IMR-90 (cell line): Measurements from ENCODE around the gene ANO7. TPM values are rescaled to one million over a fixed set of nuclear protein-coding genes. Genes with fewer than 3 reads are reported as not detected.

ENCODE experiments used
- ATAC-seq: fragments of 200-7000 bp; cut with Tn5 transposase; 2 replicates; pipeline ENCODE4 v1.9.1; 2020; ENCODE audit warnings: low read depth, mild to moderate bottlenecking, moderate library complexity
- BruUV-seq: library from RNA; stranded (reverse); fragments of 400-500 nt; replicated peaks from 2 replicates; lab custom pipeline; 2021; lab: Mats Ljungman, UMichigan
- CTCF ChIA-PET: fragments of 300-600 bp; formaldehyde crosslinking; extraction: SDS; loops from one replicate; lab custom pipeline; 2021; ENCODE audit warnings: antibody characterized with exemption; lab: Yijun Ruan, JAX
- POLR2A ChIA-PET: fragments of 300-600 bp; sonication (Branson Sonifier 250); formaldehyde crosslinking; loops from one replicate; lab custom pipeline; 2022; ENCODE audit warnings: antibody characterized with exemption; ENCODE audit not compliant: unreplicated experiment; lab: Charles Lee
- DNase-seq: peaks from one replicate; pipeline ENCODE4 v3.0.0; 2013
- H2AFZ ChIP-seq: replicated peaks from 2 replicates; pipeline ENCODE3; 2013; ENCODE audit warnings: low read length, mild to moderate bottlenecking; ENCODE audit not compliant: poor library complexity
- H2AK5ac ChIP-seq: 2 replicates; pipeline ENCODE4 v1.6.1; 2013; ENCODE audit warnings: low read depth, low read length, inconsistent platforms
- H2AK9ac ChIP-seq: replicated peaks from 2 replicates; pipeline ENCODE3; 2013; ENCODE audit warnings: mild to moderate bottlenecking, low read depth, low read length, moderate library complexity; ENCODE audit not compliant: poor library complexity
- H2BK120ac ChIP-seq: 2 replicates; pipeline ENCODE4 v1.6.1; 2013; ENCODE audit warnings: low read depth, low read length, inconsistent platforms
- H2BK15ac ChIP-seq: 3 replicates; pipeline ENCODE4 v1.6.1; 2013; ENCODE audit warnings: low read depth, low read length, inconsistent platforms
- H2BK20ac ChIP-seq: 2 replicates; pipeline ENCODE4 v1.6.1; 2013; ENCODE audit warnings: low read depth, mild to moderate bottlenecking, inconsistent platforms, low read length, moderate library complexity
- H2BK5ac ChIP-seq: 2 replicates; pipeline ENCODE4 v1.6.1; 2013; ENCODE audit warnings: mild to moderate bottlenecking, low read depth, low read length, inconsistent platforms; ENCODE audit not compliant: poor library complexity, severe bottlenecking
- H3K14ac ChIP-seq: replicated peaks from 2 replicates; pipeline ENCODE4 v1.6.1; 2013; ENCODE audit warnings: low read depth, low read length, inconsistent platforms
- H3K18ac ChIP-seq: 2 replicates; pipeline ENCODE4 v1.6.1; 2013; ENCODE audit warnings: low read depth, low read length, control low read depth
- H3K23ac ChIP-seq: 2 replicates; pipeline ENCODE4 v1.6.1; 2013; ENCODE audit warnings: low read depth, low read length, inconsistent platforms
- H3K27ac ChIP-seq: 2 replicates; pipeline ENCODE4 v1.5.1; 2013; ENCODE audit warnings: mild to moderate bottlenecking, control low read depth, low read length; ENCODE audit not compliant: insufficient read depth
- H3K27me3 ChIP-seq: 2 replicates; pipeline ENCODE4 v1.6.1; 2013; ENCODE audit warnings: low read length; ENCODE audit not compliant: control insufficient read depth, insufficient read depth
- H3K36me3 ChIP-seq: 2 replicates; pipeline ENCODE4 v1.6.1; 2013; ENCODE audit warnings: low read length, mixed read lengths; ENCODE audit not compliant: control insufficient read depth, insufficient read depth
- H3K4ac ChIP-seq: 2 replicates; pipeline ENCODE4 v1.6.1; 2013; ENCODE audit warnings: low read depth, low read length, inconsistent platforms
- H3K4me1 ChIP-seq: 2 replicates; pipeline ENCODE4 v1.6.1; 2013; ENCODE audit warnings: low read length, mixed read lengths; ENCODE audit not compliant: control insufficient read depth, insufficient read depth
- H3K4me2 ChIP-seq: 2 replicates; pipeline ENCODE4 v1.6.1; 2013; ENCODE audit warnings: low read depth, mild to moderate bottlenecking, control low read depth, low read length, moderate library complexity
- H3K4me3 ChIP-seq: 2 replicates; pipeline ENCODE4 v1.5.1; 2013; ENCODE audit warnings: low read depth, mild to moderate bottlenecking, control low read depth, low read length, moderate library complexity; ENCODE audit not compliant: insufficient read depth
- H3K56ac ChIP-seq: 2 replicates; pipeline ENCODE4 v1.6.1; 2013; ENCODE audit warnings: low read length, inconsistent platforms; ENCODE audit not compliant: insufficient read depth; ENCODE audit errors: extremely low read depth
- H3K79me1 ChIP-seq, 2 experiments: 2 replicates each; pipeline ENCODE4 v1.6.1; 2013; ENCODE audit warnings: low read length in 2 of 2, inconsistent platforms in 1 of 2, low read depth in 1 of 2
- H3K9ac ChIP-seq: 2 replicates; pipeline ENCODE4 v1.6.1; 2013; ENCODE audit warnings: low read depth, low read length, control low read depth
- H3K9me1 ChIP-seq: 2 replicates; pipeline ENCODE4 v1.6.1; 2013; ENCODE audit warnings: low read length, inconsistent platforms; ENCODE audit not compliant: insufficient read depth
- H3K9me3 ChIP-seq: 2 replicates; pipeline ENCODE4 v1.6.1; 2013; ENCODE audit warnings: low read length; ENCODE audit not compliant: control insufficient read depth, insufficient read depth
- H4K20me1 ChIP-seq: 2 replicates; pipeline ENCODE4 v1.6.1; 2013; ENCODE audit warnings: low read length, inconsistent platforms; ENCODE audit not compliant: insufficient read depth
- H4K5ac ChIP-seq: 2 replicates; pipeline ENCODE4 v1.6.1; 2013; ENCODE audit warnings: mild to moderate bottlenecking, low read depth, low read length, control low read depth
- H4K8ac ChIP-seq, 2 experiments: 2 replicates each; pipeline ENCODE4 v1.6.1; 2013; ENCODE audit warnings: low read depth in 2 of 2, low read length in 2 of 2, control low read depth in 1 of 2, inconsistent platforms in 1 of 2
- H4K91ac ChIP-seq: 2 replicates; pipeline ENCODE4 v1.6.1; 2013; ENCODE audit warnings: low read depth, low read length, inconsistent platforms; ENCODE audit not compliant: insufficient read depth
- BHLHE40 ChIP-seq: fragments of 150-350 bp; IDR thresholded peaks from 2 replicates; pipeline ENCODE4 v1.6.1; 2016; ENCODE audit warnings: mild to moderate bottlenecking, low read depth, low read length
- CHD1 ChIP-seq: IDR thresholded peaks from 2 replicates; pipeline ENCODE4 v1.6.1; 2012; ENCODE audit warnings: low read depth, low read length, improper control_type of control experiment
- ELK1 ChIP-seq: fragments of 150-350 bp; IDR thresholded peaks from 2 replicates; pipeline ENCODE4 v1.6.1; 2016; ENCODE audit warnings: low read depth, mild to moderate bottlenecking, low read length, moderate library complexity, borderline replicate concordance
- FOS ChIP-seq: fragments of 150-350 bp; IDR thresholded peaks from 2 replicates; pipeline ENCODE4 v1.6.1; 2016; ENCODE audit warnings: low read depth, low read length
- MXI1 ChIP-seq: IDR thresholded peaks from 2 replicates; pipeline ENCODE4 v1.6.1; 2012; ENCODE audit warnings: low read depth, mild to moderate bottlenecking, low read length, moderate library complexity, borderline replicate concordance
- RAD21 ChIP-seq: IDR thresholded peaks from 2 replicates; pipeline ENCODE4 v1.6.1; 2012; ENCODE audit warnings: low read length, improper control_type of control experiment
- RCOR1 ChIP-seq: IDR thresholded peaks from 2 replicates; pipeline ENCODE4 v1.6.1; 2012; ENCODE audit warnings: mild to moderate bottlenecking, low read length, improper control_type of control experiment; ENCODE audit not compliant: insufficient replicate concordance
- SMC3 ChIP-seq: fragments of 150-350 bp; IDR thresholded peaks from 2 replicates; pipeline ENCODE4 v1.6.1; 2016; ENCODE audit warnings: low read depth, mild to moderate bottlenecking, antibody characterized with exemption, low read length, moderate library complexity
- WGBS, 2 experiments: methylation state at CpG; one replicate each; pipeline versions ENCODE4 v1.1.5 to v1.1.7; 2013; ENCODE audit warnings: missing lambda C conversion rate in 2 of 2; ENCODE audit not compliant: insufficient read length in 1 of 2; ENCODE audit errors: extremely low coverage in 2 of 2; 5-methylcytosine and 5-hydroxymethylcytosine counted together
- dilution Hi-C: fragments of 300-500 bp; cut with HindIII; formaldehyde crosslinking; loops from one replicate; pipeline ENCODE4 v1.14.3; 2018; ENCODE audit warnings: low sequenced_read_pairs; ENCODE audit not compliant: unreplicated experiment
- in situ Hi-C: fragments of 300-500 bp; cut with MboI; formaldehyde crosslinking; loops from 3 replicates; pipeline ENCODE4 v1.14.3; 2019; ENCODE audit warnings: low sequenced_read_pairs, inconsistent platforms, mixed read lengths
- intact Hi-C: fragments of 100-400 bp; cut with micrococcal nuclease; formaldehyde crosslinking; loops from 2 replicates; pipeline ENCODE4 v1.10.0; 2022
- polyA plus RNA-seq, 3 experiments: library from polyadenylated mRNA; depleted of rRNA; stranded (reverse); fragments of >200 nt; gene quantifications; 2 replicates each; pipeline ENCODE4 v1.2.3, GENCODE V29; 2012; ENCODE audit warnings: low replicate concordance in 1 of 3
- total RNA-seq: library from RNA; depleted of rRNA; stranded (reverse); fragments of >200 nt; gene quantifications from 2 replicates; pipeline ENCODE4 v1.2.3, GENCODE V29; 2012
- TF ChIP-seq, protein P1 (sequence below): fragments of 150-350 bp; IDR thresholded peaks from 2 replicates; pipeline ENCODE4 v1.6.1; 2017; ENCODE audit warnings: mild to moderate bottlenecking, antibody characterized with exemption, low read length, low read depth

ANO7 gene
- total and polyA plus RNA-seq, 2 of the 4 experiments (the other 2 are of a cell fraction): 0.36 to 3.4 TPM

- peaks cover 8% of the 10 kb centered on the region for H4K20me1 ChIP-seq
- ChIA-PET CTCF (no interaction called here), POLR2A (no interaction called here)
- no peak overlapping the region for H4K91ac ChIP-seq
- H3K36me3 ChIP-seq: peaks cover 38% of the 10 kb centered on the region
- H3K79me1 ChIP-seq: peaks cover 7 to 23% of the 10 kb centered on the region in 2 experiments; a peak in 2 of 4 replicates
- in situ Hi-C loops: no loop called here
- DNase-seq (peak; percentile 87), ATAC-seq (peak; percentile 93)
- peak overlapping the region; percentile 29; the same call in 1 of the 2 replicates for H3K14ac ChIP-seq
- H3K56ac ChIP-seq: no peak overlapping the region
- no peak overlapping the region for H3K23ac ChIP-seq
- peak overlapping the region; percentile 0; the same call in 1 of the 2 replicates for H3K4me2 ChIP-seq
- peak overlapping the region; percentile 70 for H2AK9ac ChIP-seq
- no peak for TF ChIP-seq MXI1
- peak; percentile 81 for TF ChIP-seq BHLHE40
- no peak for TF ChIP-seq ELK1
- TF ChIP-seq, protein P1, sequence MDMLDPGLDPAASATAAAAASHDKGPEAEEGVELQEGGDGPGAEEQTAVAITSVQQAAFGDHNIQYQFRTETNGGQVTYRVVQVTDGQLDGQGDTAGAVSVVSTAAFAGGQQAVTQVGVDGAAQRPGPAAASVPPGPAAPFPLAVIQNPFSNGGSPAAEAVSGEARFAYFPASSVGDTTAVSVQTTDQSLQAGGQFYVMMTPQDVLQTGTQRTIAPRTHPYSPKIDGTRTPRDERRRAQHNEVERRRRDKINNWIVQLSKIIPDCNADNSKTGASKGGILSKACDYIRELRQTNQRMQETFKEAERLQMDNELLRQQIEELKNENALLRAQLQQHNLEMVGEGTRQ: peak; percentile 85
- no peak for TF ChIP-seq SMC3
- no peak for TF ChIP-seq CHD1
- no peak for TF ChIP-seq RCOR1
- TF ChIP-seq RAD21: no peak
- no peak for TF ChIP-seq FOS
- H3K9me3 ChIP-seq: no peaks in the 10 kb centered on the region
- H2BK15ac ChIP-seq: no peak overlapping the region; the same call in 2 of the 3 replicates
- 54% methylated on average over 2 of the region's 9 CpGs; no CpG with 5 or more reads in 1 of the 2 experiments for WGBS, 2 experiments
- H3K4ac ChIP-seq: peak overlapping the region; percentile 19; the same call in 1 of the 2 replicates
- no peak overlapping the region for H2BK20ac ChIP-seq
- no TSS peak for BruUV-seq
- dilution Hi-C loops: no loop called here
- no peak overlapping the region for H3K9ac ChIP-seq
- peaks cover 14% of the 10 kb centered on the region for H3K9me1 ChIP-seq
- no peak overlapping the region for H4K5ac ChIP-seq
- no peaks in the 10 kb centered on the region for H3K27me3 ChIP-seq
- no peak overlapping the region for H3K27ac ChIP-seq
- intact Hi-C loops: no loop called here
- no peak overlapping the region for H2BK120ac ChIP-seq
- H3K4me1 ChIP-seq: peaks cover 9% of the 10 kb centered on the region
- no peak overlapping the region for H4K8ac ChIP-seq
- peak overlapping the region; percentile 71 for H2AFZ ChIP-seq
- no peak overlapping the region for H3K18ac ChIP-seq
- no peak overlapping the region for H2BK5ac ChIP-seq
- no peak overlapping the region for H3K4me3 ChIP-seq
- peak overlapping the region; percentile 34; the same call in 1 of the 2 replicates for H2AK5ac ChIP-seq
These were observed 26.7 kb upstream of the ANO7 start for GRCh38 chr2:241161646-241162281.
